PC-3 (cell line): ENCODE measurements around the gene ZDHHC18.

Experiments
- CTCF ChIP-seq: fragments of 300-600 bp; sonication (generic); conservative IDR thresholded peaks from 2 replicates; pipeline ENCODE4 v1.5.1; 2017; ENCODE audit warnings: antibody characterized with exemption, low read depth, mild to moderate bottlenecking, low read length
- EZH2 ChIP-seq: fragments of 300-600 bp; sonication (generic); IDR thresholded peaks from one replicate; pipeline ENCODE4 v1.6.1; 2017; ENCODE audit warnings: antibody characterized with exemption, mild to moderate bottlenecking, low read length; ENCODE audit not compliant: unreplicated experiment

DNA sequence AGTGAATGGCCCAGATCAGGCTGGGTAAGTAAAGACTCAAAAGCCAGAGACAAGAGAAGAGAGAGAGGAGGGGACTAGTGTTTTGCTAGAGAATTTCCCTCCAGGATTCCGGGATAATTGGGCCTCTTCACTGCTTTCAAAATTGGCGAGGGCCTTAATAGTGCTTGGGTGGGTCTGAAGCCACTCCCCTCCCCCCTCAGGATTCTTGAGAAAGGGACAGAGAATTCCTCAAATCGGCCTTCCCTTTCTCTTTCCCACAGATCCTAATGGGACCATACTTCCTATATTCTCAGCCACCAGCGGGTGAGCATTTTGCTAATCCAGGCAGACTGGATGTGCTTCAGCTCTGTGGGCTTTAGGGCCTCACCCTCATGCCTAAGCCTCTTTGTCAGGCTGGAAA lies 48.4 kb downstream of the ZDHHC18 start:
- TF ChIP-seq CTCF, result no peak
- no peak for TF ChIP-seq EZH2
